ENCODE data around the gene ZNF556.

- TF ChIP-seq POLR2A (IDR thresholded peaks at IDR 0.05) (no peak), CTCF (IDR thresholded peaks at IDR 0.05) (no peak)
Measured at GRCh38 chr19:2888731-2889224, 21.6 kb downstream of the ZNF556 start.

Measured in Peyer's patch (tissue), 4 donors.